Smooth muscle cell of the brain vasculature (primary cell): ENCODE measurements around the gene RNF19B.

Source experiments
- DNase-seq: peaks from one replicate; pipeline ENCODE4 v3.0.0-alpha.2; 2012; ENCODE audit warnings: low read depth, low spot score

RNF19B gene

DNA sequence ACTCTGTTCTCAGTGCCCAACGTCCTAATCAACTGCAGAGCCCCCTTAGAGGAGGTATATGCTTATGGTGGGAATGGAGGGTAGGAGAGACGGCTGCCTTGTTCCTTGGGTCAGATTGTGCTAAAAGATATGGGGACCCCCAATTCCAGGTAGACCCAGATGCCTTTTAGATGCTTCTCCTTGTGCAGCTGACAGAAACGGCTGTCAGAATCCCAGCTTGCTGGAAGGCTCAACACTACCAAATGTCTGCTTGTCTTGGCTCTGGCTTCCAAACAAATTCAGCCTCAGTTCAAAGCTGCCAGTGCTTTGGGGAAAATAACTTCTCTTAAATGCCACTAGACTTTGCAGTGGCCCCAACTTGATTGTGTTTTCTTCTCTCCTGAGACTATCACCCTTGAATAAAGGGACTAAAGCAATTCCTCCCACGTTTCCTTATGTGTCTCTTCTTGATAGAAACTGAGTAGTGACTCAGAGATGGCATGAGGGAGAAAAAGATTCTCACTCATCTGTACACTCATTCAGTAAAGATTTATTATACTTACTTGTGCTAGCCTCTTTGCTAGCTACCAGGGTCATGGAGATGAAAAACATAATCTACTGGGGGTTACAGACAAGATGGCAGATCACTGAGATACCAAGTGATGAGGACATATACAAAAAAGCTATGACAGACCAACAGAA, 3.4 kb upstream of the RNF19B start:
- no peak for DNase-seq

DNA sequence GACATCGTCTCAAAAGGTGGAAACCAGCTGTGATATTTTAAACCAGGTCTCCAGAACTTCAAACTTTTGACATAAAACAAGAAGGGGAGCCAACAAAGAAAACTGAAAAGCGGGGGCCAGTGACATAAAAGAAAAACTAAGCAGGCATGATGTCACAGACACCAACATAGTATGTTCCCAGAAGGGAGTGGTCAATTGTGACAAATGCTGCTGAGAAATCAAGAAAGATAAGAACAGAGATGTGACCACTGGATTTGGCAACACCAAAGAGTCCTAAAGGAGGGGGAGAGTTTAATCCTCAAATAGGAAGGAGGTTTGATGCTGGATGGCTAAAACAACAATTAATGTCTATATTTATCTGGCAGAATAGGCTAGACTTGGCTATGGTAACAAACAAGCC, 2.3 kb upstream of the RNF19B start:
- DNase-seq, result no peak

DNA sequence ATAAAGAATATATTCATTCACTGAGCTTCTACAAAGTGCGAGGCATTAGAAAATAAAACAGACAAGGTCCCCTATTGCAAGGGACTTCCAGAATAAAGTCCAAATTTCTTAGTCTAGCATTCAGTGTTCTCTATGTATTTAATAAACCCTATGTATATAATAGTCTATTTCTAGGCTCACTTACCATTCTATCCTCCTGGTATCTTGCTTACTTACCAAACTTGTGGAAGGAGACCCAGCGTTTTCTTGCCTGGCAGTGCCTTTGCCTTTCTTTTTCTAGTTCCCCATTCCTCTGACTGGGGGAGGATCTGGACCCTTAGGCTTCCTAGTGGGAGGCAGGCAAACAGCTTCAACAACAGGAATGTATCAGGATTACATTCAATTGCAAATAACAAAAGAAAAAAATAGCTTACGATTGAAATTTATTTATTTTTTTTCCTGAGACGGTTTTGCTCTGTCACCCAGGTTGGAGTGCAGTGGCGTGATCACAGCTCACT, 690 bp upstream of the RNF19B start:
- no peak for DNase-seq

DNA sequence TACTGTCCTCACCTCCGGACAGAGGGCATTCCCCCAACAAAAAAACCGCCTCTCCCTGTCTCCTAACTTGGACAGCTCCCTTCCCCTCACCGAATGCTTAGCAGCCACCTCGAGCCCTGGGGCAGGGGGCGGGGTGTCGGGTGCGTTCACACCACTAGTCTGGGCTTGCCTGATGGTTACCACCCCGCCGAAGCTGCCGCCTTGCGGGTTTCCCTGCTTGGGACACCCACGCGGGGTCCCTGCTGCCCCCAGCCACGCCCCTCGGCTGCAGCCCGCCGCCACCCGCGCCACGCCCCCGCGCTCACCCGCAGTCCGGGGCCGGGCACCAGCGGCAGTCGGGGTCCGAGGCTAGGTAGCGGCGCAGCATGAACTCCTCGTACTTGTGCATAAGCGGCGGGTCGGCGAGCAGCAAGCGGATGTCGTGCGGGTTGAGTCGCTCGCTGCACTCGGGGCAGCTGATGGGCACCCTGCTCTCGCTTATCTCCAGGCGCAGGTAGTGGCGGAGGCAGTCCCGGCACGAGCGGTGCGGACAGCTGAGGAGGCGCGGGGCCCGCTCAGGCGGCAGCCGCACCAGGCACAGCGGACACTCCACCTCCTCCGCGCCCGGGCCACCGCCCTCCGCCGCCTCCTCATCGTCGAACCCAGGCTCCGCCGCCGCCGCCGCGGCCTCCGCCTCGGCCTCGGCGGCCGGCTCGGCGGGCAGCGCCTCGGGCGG, 706 bp downstream of the RNF19B start:
- DNase-seq, result no peak

DNA sequence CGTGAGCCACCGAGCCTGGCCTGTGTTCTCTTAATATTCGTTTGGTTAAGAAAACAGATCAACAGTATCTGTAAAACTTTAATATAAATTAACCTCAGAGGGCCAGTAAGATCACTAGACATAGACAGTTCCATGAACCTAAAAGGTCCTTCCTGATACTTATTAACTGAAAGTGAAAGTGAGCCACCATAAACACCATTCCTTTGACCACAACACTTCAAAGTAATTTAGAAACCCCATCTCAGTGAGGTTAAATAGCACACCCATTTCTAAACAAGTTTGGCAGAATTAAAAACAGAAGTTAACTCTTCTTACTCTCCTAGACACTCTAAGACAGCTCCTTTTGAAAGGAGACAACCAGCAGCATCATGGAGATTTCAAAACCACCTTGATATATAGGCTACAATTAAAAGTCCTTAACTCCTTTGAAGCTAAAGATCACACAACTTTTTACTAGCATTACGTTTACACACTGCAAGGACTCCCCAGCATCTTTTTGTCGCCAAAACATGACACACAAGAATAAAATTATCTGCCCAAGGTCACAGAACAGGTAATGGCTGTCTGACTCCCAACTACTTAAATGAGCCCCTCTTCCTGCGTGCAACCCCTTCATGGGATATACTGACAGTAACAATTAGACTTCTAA, 2.2 kb downstream of the RNF19B start:
- DNase-seq, result no peak

DNA sequence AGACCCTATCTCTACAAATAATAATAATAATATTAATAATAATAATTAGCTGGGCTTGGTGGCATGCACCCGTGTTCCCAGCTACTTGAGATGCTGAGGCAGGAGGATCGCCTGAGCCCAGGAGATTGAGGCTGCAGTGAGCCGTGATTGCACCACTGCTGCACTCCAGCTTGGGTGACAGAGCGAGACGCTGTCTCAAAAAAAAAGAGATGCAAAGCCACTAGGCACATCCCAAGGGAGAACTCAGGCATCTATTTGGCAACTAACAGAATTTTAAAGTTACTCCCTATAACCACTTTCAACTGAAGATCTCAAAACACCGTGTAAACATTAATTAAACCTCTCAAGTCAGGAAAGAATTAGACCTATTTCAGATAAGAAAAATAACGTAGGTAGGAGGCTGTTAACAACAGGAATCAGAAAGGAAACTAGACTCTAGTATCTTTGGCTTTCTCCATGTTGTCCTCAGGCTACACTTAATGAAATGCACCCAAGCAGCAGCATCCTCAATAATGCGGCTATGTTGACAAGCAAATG, 3.7 kb downstream of the RNF19B start:
- DNase-seq, result no peak

DNA sequence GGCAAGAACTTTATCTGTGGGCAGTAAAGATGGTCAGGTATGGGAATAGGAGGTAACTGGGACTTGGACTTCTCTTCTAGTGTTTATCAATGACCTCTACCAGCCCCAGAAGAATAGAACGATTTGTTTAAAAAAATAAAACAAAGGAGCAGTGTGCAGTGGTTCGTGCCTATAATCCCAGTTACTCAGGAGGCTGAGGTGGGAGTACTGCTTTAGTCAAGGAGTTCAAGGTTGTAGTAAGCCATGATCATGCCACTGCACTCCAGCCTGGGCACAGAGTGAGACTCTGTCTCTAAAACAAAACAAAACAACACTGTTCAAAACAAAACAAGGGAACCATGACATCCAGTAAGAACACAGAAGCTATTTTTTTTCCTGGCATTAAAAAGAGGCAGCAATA, 4.3 kb downstream of the RNF19B start:
- no peak for DNase-seq

DNA sequence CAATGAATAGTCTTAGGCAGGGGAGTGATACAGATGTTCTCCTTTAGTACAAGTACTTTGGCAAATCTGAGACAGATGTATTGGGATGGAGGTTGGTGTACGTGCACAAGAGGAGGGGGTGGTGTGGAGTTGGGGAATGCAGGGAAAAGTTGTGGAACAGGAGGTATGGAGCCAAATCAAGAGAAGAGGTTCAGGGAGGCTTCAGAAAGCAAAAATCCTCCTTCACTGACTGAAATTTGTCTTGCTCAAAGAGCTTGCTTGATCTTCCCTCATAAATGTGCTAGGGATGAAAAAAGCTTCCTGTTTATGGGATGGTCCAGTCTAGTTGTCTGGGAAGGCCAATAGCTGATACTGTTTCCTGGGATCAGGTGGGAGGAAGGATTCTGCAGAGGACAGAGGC, 5.8 kb downstream of the RNF19B start:
- no peak for DNase-seq

DNA sequence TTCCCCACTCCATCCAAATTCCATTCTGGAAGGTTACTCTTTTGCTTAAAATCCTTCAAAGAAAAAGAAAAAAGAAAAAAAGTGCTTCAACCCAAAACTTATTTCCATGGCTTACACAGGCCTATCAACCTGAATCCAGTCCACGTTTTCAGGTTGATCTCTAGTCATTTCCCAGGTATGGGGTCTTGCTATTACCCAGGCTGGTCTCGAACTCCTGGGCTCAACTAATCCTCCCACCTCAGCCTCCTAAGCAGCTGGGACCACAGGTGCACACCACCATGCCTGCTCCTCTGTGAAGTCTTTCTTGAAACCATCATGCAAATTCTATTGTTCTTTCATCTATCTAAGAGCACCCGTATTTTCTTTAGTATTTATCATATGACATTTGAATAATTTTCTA, 7.6 kb downstream of the RNF19B start:
- DNase-seq, result no peak

DNA sequence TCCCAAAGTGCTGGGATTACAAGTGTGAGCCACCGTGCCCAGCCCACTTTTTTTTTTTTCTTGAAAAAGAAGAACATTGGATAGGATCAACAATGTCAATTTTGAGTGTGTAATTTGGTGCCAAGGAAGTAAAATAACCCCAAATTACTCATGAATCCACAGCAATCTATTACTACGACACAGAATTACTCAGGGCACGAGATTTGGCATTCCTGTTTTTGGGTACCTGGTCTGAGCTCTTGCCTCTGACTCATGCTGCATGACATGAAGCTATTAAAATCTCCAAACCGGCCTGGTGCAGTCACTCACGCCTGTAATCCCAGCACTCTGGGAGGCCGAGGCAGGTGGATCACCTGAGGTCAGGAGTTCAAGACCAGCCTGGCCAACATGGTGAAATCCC, 10.4 kb downstream of the RNF19B start:
- DNase-seq, result no peak

DNA sequence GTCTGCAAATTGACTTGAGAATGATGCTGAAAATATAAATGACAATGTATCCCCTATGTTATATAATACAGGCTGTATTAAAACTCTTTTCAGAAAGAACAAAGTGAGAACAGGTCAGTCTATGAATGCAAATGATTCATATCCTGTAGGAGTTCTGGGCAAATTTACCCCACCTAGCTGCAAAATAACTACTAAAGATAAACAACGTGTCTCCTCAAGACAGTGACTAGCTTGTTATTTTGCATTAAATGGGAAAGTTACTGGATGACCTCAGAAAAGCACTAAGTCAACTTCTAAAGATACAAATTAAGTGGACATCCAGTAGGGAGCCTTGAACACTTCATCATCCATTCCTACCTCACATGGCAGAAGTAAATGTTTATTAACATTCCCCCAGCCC, 11.1 kb downstream of the RNF19B start:
- no peak for DNase-seq

DNA sequence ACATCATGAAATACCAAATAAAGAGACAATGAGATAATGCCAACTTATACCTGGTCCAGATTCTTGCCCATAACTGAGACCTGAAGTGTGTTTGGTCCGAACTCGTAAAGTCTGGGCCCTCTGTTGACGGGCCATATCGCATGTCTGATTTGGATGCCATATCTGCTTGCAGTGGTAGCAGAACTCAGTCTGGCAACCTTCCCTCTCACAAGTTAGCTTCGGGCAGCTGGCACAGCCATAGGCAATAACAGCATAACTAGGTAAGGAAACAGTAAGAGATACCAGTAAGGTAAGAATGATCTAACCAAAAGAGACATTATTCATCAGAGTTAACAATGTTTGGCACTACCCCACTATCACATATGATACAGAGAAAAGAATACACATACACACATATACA, 15.1 kb downstream of the RNF19B start:
- no peak for DNase-seq

DNA sequence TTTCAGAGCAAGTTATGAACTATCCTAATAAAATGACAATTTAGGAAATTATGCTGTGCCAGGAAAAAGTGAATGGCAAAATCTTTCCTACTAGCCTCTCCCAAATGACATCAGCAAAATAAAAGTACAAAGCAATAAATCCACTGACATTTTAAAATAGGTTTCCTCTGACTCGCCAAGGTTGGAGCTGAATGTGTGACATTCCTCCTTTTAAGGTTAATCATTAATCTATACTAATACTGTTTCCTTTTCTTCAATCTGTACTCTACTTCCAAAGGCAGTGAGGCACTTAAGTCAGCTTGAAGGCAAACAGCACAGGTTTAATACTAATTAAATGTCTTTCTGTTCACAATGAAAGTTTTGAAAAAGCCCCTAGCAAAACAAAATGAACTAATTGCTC, 15.7 kb downstream of the RNF19B start:
- no peak for DNase-seq

DNA sequence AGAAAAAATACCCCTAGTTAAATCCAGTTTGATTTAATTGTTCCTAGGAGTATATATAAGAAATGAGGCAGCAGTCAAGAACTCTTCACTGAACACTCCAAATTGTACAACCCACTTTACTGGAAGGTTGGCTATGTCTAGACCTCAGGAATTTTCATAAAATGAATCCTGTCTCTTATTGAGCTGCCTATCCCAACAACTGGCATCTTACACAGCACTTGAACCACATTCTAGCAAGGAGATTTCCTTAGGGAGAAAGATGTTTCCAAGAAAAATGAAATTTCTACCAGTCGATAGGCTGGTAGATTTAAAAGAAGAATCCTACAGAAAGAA, 16.3 kb downstream of the RNF19B start:
- no peak for DNase-seq

DNA sequence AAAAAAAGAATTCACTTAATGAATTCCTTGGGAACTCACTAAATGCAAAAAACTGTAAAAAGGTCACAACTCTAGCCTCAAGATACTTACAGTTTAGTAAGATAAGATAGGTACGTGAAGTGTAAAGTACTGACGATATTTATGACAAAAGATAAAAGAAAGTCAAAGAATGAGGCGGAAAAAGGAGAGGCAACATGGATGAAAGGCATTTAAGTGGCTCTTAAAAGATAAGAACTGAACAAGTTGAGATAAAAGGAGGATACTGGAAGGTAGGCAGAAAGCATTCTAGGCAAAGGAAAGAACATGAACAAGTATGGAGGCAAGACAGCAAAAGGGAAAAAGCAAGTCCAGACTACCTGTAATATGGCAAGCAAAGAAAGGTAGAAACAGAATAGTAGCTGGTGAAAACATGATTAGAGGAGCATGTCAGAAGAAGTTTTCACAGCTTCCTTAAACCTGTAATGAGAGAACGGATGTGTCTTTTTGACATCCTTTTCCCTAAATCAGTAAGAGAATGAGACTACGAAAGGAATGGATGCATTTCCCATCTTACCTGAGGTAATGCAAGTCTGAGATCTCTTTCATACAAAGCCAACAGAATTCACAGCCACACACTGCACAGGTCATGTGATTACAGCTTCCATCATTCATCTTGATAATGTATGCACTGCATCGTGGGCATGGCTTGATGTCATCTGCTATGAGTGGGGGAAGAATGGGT, 16.8 kb downstream of the RNF19B start:
- DNase-seq, result no peak

DNA sequence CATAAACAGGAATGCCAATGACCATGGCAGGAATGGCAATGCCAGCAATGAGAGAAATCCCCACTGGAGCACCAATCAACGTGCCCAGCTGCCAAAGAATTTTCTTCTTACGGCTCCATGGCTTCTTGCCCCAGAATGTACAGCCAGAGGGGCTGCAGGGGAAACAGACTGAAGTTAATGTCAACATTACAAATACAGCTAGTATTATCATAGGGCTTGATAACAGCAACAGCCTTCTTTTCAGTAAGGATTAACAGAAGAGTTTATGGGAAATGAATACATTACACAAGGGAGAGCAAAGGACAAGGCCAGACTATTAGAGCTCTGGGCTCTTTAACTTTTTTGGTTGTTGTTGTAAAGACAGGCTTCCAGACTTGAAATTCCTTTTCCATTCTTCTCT, 18.2 kb downstream of the RNF19B start:
- DNase-seq, result no peak

DNA sequence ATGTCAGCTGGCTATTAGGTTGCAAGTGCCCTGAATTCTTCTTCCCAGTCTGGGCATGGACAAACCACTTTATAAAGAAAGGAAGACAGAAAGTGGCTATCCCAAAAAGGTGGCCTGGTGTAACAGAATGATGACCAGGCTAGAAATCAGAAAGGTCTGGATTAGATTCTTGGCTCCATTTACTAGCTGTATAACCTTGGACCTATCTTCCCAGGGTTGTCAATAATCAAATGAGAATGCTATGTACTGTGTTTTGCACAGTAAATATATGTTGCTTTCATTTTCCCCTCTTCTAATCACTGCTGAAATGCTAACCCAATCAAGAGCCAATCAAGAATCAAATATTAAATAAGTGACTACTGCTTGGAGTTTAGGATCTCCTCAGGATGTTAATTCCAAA, 20.4 kb downstream of the RNF19B start:
- no peak for DNase-seq

DNA sequence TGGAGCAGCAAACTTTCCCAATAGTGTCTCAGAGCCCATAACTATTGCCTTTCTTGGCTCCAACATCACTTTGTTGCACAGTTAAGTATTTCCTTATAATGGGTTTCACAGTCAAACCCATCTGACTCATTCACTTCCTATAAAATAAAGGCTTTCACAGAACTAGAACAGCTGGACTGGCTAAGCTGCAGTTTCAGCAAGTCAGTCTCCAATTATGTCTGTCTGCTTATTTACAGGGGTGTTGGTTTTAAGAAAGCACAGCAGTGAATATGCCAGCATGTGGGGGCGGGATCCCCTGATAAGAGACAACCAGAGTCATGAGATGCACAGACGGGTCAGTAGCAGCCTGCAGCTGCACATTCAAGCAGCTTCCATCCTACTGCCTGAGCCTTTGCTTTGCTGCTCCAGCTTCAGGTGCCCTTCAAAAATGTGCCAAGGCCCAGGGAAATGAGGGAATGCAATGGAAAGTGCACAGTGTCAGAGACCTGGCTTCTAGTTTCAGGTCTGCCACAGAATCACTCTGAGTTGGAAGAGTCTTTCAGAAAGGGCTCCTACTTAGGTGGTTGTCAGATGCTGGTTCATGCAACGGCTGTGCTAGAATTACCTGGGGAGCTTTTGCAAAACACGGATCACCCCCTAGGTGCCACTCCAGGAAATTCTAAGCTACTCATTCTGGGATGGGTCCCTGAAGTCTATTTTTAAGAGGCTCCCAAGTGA, 24.8 kb downstream of the RNF19B start:
- no peak for DNase-seq

DNA sequence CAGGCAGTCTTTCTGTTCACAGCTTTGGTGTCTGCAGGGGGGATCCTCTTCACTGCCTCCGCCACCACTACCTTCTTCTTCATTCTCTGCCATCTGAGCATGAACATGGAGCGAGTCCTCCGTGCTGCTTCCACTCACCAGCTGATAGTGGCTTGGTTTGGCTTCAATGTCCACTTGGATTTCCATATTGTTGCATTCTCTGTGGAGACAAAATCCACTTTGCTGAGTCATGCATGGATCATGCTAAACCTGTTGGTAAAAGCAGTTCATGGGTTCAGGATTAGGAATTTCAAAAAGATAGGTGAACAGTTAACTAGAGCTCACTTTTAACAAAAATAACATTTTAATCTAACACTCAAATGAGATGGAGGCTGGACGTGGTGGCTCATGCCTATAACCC, 27.5 kb downstream of the RNF19B start:
- DNase-seq, result no peak

DNA sequence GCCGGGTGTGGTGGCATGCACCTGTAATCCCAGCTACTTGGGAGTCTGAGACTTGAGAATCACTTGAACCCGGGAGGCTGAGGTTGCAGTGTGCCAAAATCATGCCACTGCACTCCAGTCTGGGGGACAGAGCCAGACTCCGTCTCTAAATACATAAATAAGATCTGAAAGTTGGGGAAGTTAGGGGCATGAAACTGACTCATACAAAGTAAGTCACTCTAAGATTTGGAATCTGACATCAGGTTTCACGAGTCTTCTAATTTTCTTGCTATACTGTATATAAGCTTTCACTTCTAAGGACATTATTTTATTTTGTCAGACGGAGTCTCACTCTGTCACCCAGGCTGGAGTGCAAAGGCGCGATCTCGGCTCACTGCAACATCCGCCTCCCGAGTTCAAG, 30.1 kb downstream of the RNF19B start:
- DNase-seq, result no peak

DNA sequence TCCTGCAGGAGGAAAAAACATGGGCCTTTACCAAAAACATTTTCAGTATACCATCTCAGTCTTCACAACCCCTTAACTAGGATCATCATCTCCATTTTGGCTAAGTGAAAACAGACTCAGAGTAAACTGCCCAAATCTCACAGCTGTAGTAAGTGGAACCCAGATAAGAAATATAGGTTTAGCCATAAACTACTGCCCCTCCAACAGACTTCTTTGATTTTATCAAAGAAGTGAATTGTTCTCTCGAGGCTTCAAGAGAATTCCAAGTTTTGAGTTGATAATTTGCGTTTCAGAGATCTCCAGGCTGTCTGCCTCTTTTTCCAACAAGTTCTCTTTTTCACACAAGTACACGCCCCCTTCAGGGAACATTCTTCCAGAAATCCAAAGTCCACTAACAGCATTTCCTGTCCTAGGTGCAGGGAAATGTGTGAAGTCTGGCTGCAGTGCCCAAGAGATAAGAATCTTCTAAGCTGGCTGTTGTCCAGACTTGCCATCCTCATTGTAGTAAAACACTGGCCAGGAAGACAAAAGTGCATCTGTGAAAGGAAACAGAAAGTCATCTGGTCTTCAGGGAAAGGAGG, 30.8 kb downstream of the RNF19B start:
- no peak for DNase-seq
